Epithelial cell of esophagus (primary cell): ENCODE measurements around the gene FSTL4.

Experiments
- DNase-seq: peaks from one replicate; pipeline ENCODE4 v3.0.0; 2010; ENCODE audit warnings: low read depth
- H3K4me3 ChIP-seq: 2 replicates; pipeline ENCODE4 v1.5.1; 2011; ENCODE audit warnings: mild to moderate bottlenecking, low read length, control low read depth
- TF ChIP-seq, protein P1 (sequence below): IDR thresholded peaks from 2 replicates; pipeline ENCODE4 v1.5.1; 2011; ENCODE audit warnings: low read depth, mild to moderate bottlenecking, low read length, control low read depth, inconsistent platforms; ENCODE audit not compliant: insufficient read depth; ENCODE audit errors: missing control alignments

The FSTL4 gene

DNA sequence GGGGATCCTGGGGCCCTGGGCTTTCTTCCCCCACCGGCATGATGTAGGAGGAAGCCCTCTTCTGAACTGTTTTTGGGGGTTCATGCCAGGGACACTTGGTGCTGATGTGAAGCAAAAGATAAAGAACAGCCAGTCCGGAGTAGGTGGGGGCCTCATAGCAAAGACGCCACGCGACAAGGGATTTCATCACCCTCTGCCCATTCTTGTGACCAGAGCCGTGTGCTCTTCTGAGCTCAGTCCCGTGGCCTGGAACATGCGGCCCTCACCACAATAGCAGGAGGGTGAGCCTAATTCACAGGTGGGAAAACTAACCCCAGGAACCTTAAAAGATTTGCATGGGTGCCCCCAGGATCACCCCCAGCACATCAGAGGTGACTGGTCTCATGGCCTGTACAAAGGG, 334.6 kb downstream of the FSTL4 start:
- no peak for DNase-seq
- no peak overlapping the region for H3K4me3 ChIP-seq
- TF ChIP-seq, protein P1, sequence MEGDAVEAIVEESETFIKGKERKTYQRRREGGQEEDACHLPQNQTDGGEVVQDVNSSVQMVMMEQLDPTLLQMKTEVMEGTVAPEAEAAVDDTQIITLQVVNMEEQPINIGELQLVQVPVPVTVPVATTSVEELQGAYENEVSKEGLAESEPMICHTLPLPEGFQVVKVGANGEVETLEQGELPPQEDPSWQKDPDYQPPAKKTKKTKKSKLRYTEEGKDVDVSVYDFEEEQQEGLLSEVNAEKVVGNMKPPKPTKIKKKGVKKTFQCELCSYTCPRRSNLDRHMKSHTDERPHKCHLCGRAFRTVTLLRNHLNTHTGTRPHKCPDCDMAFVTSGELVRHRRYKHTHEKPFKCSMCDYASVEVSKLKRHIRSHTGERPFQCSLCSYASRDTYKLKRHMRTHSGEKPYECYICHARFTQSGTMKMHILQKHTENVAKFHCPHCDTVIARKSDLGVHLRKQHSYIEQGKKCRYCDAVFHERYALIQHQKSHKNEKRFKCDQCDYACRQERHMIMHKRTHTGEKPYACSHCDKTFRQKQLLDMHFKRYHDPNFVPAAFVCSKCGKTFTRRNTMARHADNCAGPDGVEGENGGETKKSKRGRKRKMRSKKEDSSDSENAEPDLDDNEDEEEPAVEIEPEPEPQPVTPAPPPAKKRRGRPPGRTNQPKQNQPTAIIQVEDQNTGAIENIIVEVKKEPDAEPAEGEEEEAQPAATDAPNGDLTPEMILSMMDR = no peak

DNA sequence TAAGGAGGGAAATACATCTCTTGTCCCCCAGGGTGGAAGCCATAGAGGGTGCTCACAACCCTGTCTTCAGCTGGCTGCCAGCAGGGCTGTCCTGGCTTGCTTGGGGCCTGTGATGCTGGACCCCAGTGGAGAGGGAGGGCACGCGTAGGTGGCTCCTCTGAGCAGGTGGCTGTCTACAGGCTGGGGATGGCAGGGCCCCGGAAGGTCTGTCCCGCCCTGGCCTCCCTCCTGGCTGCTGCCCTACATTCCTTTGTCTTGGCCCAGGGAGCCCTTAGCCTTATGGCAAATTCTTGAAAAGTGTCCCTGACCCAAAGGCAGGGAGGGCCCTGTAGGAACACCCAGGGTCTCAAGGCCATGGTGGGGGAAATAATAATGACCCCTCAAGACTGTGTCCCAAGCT, 336.2 kb downstream of the FSTL4 start:
- TF ChIP-seq, protein P1 = no peak
- no peak for DNase-seq
- no peak overlapping the region for H3K4me3 ChIP-seq

GRCh38 chr5:133275631-133276030, 336.7 kb downstream of the FSTL4 start:
- no peak overlapping the region for H3K4me3 ChIP-seq
- TF ChIP-seq, protein P1 = no peak
- DNase-seq = no peak

GRCh38 chr5:133274597-133274935, 337.8 kb downstream of the FSTL4 start:
- H3K4me3 ChIP-seq = no peak overlapping the region
- DNase-seq = no peak
- TF ChIP-seq, protein P1 = no peak

DNA sequence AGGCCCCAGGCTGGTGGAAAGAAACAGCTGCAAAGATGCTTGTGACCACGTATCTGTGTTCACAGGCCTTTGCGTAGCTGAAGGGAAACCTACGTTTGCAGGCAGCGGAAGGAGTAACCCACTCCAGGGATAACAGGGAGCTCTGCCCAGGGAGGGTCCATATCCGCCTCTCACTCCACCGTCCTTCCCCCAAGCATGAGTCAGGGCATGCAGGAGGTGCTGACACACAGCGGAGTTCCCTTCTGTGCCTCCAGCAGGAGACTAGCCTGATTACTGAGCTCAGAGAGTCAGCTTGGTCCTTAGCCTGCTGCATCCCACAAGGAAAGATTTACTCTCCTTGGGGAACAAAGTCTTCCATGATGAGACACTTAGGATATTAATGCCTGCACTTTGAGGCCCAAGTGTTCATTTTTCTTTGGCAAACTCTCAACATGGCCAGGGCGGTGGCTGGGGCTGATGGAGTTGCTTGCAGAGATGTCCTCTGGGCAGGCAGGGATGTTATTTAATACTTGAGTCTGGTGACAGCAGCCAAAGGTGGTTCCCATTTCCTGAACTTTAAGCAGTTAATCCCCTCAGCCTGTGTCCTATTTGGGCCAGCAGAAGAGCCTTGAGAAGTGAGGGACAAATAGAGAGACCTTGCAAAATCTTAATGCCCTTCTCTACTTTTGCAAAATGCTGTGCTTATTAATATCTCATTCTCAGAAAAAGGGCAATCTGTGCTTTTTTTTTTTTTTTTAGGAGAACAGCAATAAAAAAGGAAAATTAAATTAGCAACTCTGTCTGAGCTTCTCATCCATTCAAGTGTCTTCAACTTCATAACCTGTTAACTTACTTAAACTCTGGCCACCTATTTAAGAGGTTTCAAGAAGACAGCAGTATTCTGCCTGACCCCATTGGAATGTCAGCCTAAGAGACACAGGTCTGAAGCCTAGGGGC, 338.4 kb downstream of the FSTL4 start:
- H3K4me3 ChIP-seq = no peak overlapping the region
- DNase-seq = peak; percentile 60
- TF ChIP-seq, protein P1 = no peak

DNA sequence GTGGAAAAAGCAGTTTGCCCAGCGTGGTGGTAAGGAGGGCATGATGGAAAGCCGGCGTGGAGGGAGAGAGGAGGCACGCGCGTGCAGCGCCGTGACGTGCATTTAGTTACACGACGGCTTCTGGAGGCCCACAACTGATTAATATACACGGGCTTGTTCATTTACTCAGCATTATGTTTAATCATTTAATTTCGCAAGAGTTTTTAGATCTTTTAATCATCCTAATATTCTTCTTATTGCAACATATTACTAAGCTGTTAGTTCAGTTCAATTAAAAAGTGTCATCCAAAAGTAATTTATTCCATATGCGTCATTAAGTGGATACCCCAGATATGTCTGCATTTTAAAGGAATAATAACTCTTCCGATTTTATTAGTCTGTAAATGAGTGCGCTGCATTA, 340.0 kb downstream of the FSTL4 start:
- TF ChIP-seq, protein P1 = no peak
- no peak overlapping the region for H3K4me3 ChIP-seq
- no peak for DNase-seq

- H3K4me3 ChIP-seq = no peak overlapping the region
- TF ChIP-seq, protein P1 = no peak
- DNase-seq = no peak
Measured at GRCh38 chr5:133271606-133272005, 340.7 kb downstream of the FSTL4 start.
